GM12878 (cell line): ENCODE results near the gene VTI1A. TPM values are rescaled to one million over a fixed set of nuclear protein-coding genes. Genes with fewer than 3 reads are reported as not detected.

Experiments
- BCL11A ChIP-seq: IDR thresholded peaks from 2 replicates; pipeline ENCODE4 v1.6.1; 2011; ENCODE audit warnings: low read depth, low read length
- BCL3 ChIP-seq: IDR thresholded peaks from 2 replicates; pipeline ENCODE4 v1.6.1; 2011; ENCODE audit warnings: borderline replicate concordance, low read depth, mild to moderate bottlenecking, moderate library complexity, low read length; ENCODE audit not compliant: insufficient read depth, poor library complexity, severe bottlenecking
- BHLHE40 ChIP-seq, 2 experiments: fragments of 450-650 bp in 1 of 2; IDR thresholded peaks; 2 replicates each; pipeline ENCODE4 v1.6.1; 2011 to 2017; ENCODE audit warnings: low read depth in 2 of 2, borderline replicate concordance in 1 of 2, improper control_type of control experiment in 1 of 2, low read length in 1 of 2, mild to moderate bottlenecking in 1 of 2
- CBX5 ChIP-seq: sonication (generic); IDR thresholded peaks from 2 replicates; pipeline ENCODE4 v1.6.1; 2016; ENCODE audit warnings: low read depth, moderate library complexity, mild to moderate bottlenecking, inconsistent platforms
- CEBPZ ChIP-seq: fragments of 150-350 bp; IDR thresholded peaks from 2 replicates; pipeline ENCODE4 v1.6.1; 2016; ENCODE audit warnings: low read depth, low read length
- GATAD2B ChIP-seq: fragments of 450-650 bp; conservative IDR thresholded peaks from 2 replicates; pipeline ENCODE4 v1.6.1; 2017; ENCODE audit warnings: low read depth, mild to moderate bottlenecking, moderate library complexity
- IKZF1 ChIP-seq: fragments of 450-650 bp; conservative IDR thresholded peaks from 2 replicates; pipeline ENCODE4 v1.6.1; 2017; ENCODE audit warnings: antibody characterized with exemption, mild to moderate bottlenecking
- SRF ChIP-seq, 2 experiments: IDR thresholded peaks; 2 replicates each; pipeline ENCODE4 v1.6.1; 2011; ENCODE audit warnings: low read depth in 2 of 2, low read length in 2 of 2, mild to moderate bottlenecking in 1 of 2, moderate library complexity in 1 of 2
- ZBED1 ChIP-seq: IDR thresholded peaks from 2 replicates; pipeline ENCODE4 v1.6.1; 2016; ENCODE audit warnings: borderline replicate concordance
- ZBTB33 ChIP-seq: fragments of 450-650 bp; IDR thresholded peaks from 2 replicates; pipeline ENCODE4 v1.6.1; 2017; ENCODE audit warnings: mild to moderate bottlenecking
- ZNF24 ChIP-seq: fragments of 450-650 bp; IDR thresholded peaks from 2 replicates; pipeline ENCODE4 v1.6.1; 2017; ENCODE audit warnings: antibody characterized with exemption, mild to moderate bottlenecking
- polyA plus RNA-seq, 11 experiments: library from polyadenylated mRNA; depleted of rRNA in 4 of 11; unstranded in 6 of 11; stranded (reverse) in 5 of 11; fragments of >200 nt; fragmentation: Nextera tagmentation in 4 of 11; fragmentation: Illumina TruSeq in 1 of 11; extraction: Ambion mirVana in 4 of 11; extraction: Trizol in 1 of 11; gene quantifications; 1 replicate in 1 of 11; 2 replicates in 10 of 11; pipeline versions ENCODE4 v1.2.1 to v1.2.3, GENCODE V29; 2011 to 2016; ENCODE audit warnings: inconsistent platforms in 2 of 11, missing spikeins in 2 of 11, low read depth in 1 of 11
- total RNA-seq, 4 experiments: library from RNA; depleted of rRNA in 3 of 4; stranded (reverse); fragments of >200 nt in 3 of 4; fragmentation: Illumina TruSeq in 1 of 4; extraction: Trizol in 1 of 4; gene quantifications; 2 replicates each; pipeline versions ENCODE4 v1.2.1 to v1.2.3, GENCODE V29; 2013 to 2021
- TF ChIP-seq, protein P1 (sequence below): fragments of 450-650 bp; IDR thresholded peaks from 2 replicates; pipeline ENCODE4 v1.6.1; 2016; ENCODE audit warnings: mild to moderate bottlenecking
- TF ChIP-seq, protein P2 (sequence below), 3 experiments: IDR thresholded peaks in 2 of 3; conservative IDR thresholded peaks in 1 of 3; 2 replicates each; pipeline ENCODE4 v1.5.1; 2011; ENCODE audit warnings: low read depth in 3 of 3, low read length in 3 of 3, mild to moderate bottlenecking in 3 of 3, control low read depth in 2 of 3, moderate library complexity in 2 of 3, inconsistent platforms in 1 of 3, mixed read lengths in 1 of 3; ENCODE audit not compliant: control insufficient read depth in 2 of 3, insufficient read depth in 1 of 3; ENCODE audit errors: extremely low read depth in 1 of 3
- TF ChIP-seq, protein P3 (sequence below): fragments of 450-650 bp; formaldehyde crosslinking; IDR thresholded peaks from 2 replicates; pipeline ENCODE4 v1.5.0; 2022; ENCODE audit warnings: mild to moderate bottlenecking, missing genetic modification characterization

VTI1A gene
- total and polyA plus RNA-seq, 10 of the 15 experiments (the other 5 are each of a cell fraction or from before 2014, with no cell fraction given) = 12.4 to 43.2 (median 27.5) TPM

DNA sequence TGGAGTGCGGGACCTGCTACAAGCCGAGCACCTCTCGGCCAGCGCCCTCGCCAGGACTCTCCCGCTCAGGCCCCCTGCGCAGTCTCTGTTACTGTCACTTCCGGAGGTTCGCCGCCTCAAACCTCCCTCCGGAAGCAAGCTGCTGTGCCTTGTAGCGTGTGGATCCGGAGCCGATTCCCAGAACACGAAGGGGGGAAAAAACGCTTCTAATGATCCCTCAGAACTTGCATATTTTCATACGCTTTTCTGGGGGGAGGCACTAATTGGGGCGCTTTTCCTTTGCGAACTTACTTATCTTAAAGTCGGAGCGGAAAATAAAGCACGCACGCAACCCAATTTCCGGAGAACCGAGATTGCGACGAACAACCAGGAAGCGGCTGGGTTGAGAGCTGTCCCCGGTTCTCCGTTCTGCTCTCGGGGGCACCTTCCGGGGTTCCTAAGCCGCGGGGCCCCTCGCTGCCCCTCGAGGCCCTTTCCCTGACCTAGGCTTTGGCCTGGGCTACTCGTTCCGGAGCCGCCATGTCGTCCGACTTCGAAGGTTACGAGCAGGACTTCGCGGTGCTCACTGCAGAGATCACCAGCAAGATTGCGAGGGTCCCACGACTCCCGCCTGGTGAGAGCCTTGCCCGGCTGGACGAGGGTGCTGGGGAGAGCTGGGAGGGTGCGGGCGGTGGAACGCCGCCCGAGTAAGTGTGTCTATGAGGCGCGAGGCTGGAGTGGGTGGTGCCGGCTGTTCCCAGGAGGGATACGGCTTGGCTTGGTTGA is at the start of gene VTI1A, which contains the start of gene ZDHHC6 (continued):
- TF ChIP-seq BCL3 (no peak), CBX5 (peak; percentile 72; the same call in 1 of the 2 replicates), ZBED1 (no peak), CEBPZ (0 out of 2 replicates have a peak, but pooled peaks have one; percentile 9), GATAD2B (peak; percentile 84; the same call in 1 of the 2 replicates), IKZF1 (peak; percentile 93), BCL11A (no peak), SRF (IDR thresholded peaks at IDR 0.05; ENCODE audit: low read depth in 2 of 2, low read length in 2 of 2) (peak in 1 of 2 experiments; percentile 48; a peak in 1 of 4 replicates), BHLHE40 (IDR thresholded peaks at IDR 0.05; ENCODE audit: borderline replicate concordance in 1 of 2, low read depth in 2 of 2, low read length in 1 of 2) (no peak), ZNF24 (no peak), ZBTB33 (0 out of 2 replicates have a peak, but pooled peaks have one; percentile 51)
- TF ChIP-seq, protein P1, sequence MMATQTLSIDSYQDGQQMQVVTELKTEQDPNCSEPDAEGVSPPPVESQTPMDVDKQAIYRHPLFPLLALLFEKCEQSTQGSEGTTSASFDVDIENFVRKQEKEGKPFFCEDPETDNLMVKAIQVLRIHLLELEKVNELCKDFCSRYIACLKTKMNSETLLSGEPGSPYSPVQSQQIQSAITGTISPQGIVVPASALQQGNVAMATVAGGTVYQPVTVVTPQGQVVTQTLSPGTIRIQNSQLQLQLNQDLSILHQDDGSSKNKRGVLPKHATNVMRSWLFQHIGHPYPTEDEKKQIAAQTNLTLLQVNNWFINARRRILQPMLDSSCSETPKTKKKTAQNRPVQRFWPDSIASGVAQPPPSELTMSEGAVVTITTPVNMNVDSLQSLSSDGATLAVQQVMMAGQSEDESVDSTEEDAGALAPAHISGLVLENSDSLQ = peak; percentile 62
- TF ChIP-seq, protein P2, sequence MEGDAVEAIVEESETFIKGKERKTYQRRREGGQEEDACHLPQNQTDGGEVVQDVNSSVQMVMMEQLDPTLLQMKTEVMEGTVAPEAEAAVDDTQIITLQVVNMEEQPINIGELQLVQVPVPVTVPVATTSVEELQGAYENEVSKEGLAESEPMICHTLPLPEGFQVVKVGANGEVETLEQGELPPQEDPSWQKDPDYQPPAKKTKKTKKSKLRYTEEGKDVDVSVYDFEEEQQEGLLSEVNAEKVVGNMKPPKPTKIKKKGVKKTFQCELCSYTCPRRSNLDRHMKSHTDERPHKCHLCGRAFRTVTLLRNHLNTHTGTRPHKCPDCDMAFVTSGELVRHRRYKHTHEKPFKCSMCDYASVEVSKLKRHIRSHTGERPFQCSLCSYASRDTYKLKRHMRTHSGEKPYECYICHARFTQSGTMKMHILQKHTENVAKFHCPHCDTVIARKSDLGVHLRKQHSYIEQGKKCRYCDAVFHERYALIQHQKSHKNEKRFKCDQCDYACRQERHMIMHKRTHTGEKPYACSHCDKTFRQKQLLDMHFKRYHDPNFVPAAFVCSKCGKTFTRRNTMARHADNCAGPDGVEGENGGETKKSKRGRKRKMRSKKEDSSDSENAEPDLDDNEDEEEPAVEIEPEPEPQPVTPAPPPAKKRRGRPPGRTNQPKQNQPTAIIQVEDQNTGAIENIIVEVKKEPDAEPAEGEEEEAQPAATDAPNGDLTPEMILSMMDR (IDR thresholded peaks at IDR 0.05 in 2 of 3, conservative IDR thresholded peaks at IDR 0.05 in 1 of 3; ENCODE audit: control insufficient read depth in 2 of 3, extremely low read depth in 1 of 3, insufficient read depth in 1 of 3, low read depth in 3 of 3, low read length in 3 of 3) = peak; percentile 24 to 32 (median 31); a peak in 3 of 6 replicates
- TF ChIP-seq, protein P3, sequence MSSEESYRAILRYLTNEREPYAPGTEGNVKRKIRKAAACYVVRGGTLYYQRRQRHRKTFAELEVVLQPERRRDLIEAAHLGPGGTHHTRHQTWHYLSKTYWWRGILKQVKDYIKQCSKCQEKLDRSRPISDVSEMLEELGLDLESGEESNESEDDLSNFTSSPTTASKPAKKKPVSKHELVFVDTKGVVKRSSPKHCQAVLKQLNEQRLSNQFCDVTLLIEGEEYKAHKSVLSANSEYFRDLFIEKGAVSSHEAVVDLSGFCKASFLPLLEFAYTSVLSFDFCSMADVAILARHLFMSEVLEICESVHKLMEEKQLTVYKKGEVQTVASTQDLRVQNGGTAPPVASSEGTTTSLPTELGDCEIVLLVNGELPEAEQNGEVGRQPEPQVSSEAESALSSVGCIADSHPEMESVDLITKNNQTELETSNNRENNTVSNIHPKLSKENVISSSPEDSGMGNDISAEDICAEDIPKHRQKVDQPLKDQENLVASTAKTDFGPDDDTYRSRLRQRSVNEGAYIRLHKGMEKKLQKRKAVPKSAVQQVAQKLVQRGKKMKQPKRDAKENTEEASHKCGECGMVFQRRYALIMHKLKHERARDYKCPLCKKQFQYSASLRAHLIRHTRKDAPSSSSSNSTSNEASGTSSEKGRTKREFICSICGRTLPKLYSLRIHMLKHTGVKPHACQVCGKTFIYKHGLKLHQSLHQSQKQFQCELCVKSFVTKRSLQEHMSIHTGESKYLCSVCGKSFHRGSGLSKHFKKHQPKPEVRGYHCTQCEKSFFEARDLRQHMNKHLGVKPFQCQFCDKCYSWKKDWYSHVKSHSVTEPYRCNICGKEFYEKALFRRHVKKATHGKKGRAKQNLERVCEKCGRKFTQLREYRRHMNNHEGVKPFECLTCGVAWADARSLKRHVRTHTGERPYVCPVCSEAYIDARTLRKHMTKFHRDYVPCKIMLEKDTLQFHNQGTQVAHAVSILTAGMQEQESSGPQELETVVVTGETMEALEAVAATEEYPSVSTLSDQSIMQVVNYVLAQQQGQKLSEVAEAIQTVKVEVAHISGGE (CRISPR knock-in tag) = peak; percentile 95
